ENCODE data around the gene SPECC1. TPM values are rescaled to one million over a fixed set of nuclear protein-coding genes. Genes with fewer than 3 reads are reported as not detected.
A peak's percentile ranks its signal among the peaks of the same experiment; 100 is the strongest.

SPECC1 gene
- total and polyA plus RNA-seq, 9 of the 15 experiments (the other 6 are each of a cell fraction or from before 2014, with no cell fraction given), result 2.4 to 19.6 (median 14.7) TPM

DNA sequence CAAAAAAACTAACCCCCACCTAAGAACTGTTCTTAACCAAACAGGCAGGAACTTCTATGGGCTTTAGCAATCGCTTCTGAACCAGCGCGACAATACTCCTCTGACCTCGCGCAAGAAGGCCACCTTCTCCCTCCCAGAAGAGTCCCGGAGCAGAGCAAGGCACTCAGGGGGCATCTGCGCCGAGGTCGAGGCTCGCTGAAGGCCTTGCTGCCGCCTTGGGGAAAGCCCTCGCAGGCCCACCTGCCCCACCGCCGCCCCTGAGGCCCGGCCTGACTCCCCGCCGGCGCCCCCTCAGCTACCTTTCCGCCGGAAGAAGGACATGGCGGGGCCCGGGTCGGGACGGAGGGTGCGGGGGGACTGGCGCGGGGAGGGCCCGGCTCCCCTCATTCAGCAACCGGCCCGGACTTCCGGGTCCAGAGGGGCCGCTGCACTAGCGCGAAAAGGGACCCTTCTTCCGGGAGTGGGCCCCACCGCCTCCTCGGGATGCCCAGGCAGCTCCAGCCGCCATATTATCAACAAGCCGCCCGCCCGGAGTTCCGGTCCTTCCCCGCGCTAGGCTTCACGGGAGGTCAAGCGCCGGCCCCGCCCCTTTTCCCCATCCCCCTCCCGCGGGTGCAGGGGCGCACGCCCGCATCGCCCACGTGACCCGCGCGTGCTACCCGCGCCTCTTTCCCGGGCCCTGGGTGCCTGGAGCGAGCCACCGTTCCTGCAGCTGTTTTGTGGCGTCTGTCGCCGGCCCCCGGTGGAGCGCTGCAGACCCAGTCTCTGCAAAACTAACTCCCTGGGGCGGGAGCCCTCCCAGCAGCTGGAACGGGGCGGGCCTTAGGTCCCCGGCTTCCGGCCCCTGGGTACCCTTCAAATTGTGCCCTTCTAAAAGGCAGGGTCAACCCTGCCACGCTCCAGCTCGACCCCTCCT is 31.6 kb upstream of the SPECC1 start, which contains the start of gene AKAP10 (continued):
- TF ChIP-seq TEAD2 (tag; IDR thresholded peaks at IDR 0.05) (no peak), ETV6 (IDR thresholded peaks at IDR 0.05; ENCODE audit: borderline replicate concordance in 1 of 2, low read depth in 2 of 2, low read length in 1 of 2) (no peak), ETV6 (CRISPR knock-in tag; IDR thresholded peaks at IDR 0.05; ENCODE audit: borderline replicate concordance) (0 out of 2 replicates have a peak, but pooled peaks have one; percentile 60), RBM34 (IDR thresholded peaks at IDR 0.05; ENCODE audit: borderline replicate concordance, insufficient read depth, low read length) (no peak), NBN (IDR thresholded peaks at IDR 0.05; ENCODE audit: low read depth) (no peak), SIN3A (IDR thresholded peaks at IDR 0.05; ENCODE audit: borderline replicate concordance in 2 of 2, control insufficient read depth in 1 of 2, low read depth in 2 of 2, low read length in 2 of 2) (no peak), MBD2 (IDR thresholded peaks at IDR 0.05; ENCODE audit: borderline replicate concordance, low read depth) (no peak), POLR2AphosphoS5 (IDR thresholded peaks at IDR 0.05; ENCODE audit: control insufficient read depth, insufficient read depth, low read depth, low read length) (peak; percentile 64; the same call in 1 of the 2 replicates), RNF2 (IDR thresholded peaks at IDR 0.05) (0 out of 2 replicates have a peak, but pooled peaks have one; percentile 22), CREB1 (IDR thresholded peaks at IDR 0.05) (no peak), CREB1 (CRISPR knock-in tag; IDR thresholded peaks at IDR 0.05) (peak; percentile 52; the same call in 1 of the 2 replicates), MCM5 (IDR thresholded peaks at IDR 0.05; ENCODE audit: low read depth) (no peak), CBFA2T2 (conservative IDR thresholded peaks at IDR 0.05) (peak; percentile 59), RBM39 (optimal IDR thresholded peaks at IDR 0.05; ENCODE audit: low read depth, low read length) (no peak), TAF1 (IDR thresholded peaks at IDR 0.05; ENCODE audit: control insufficient read depth, extremely low read depth, insufficient read depth, low read length, severe bottlenecking) (peak; percentile 71), CHD2 (IDR thresholded peaks at IDR 0.05; ENCODE audit: low read depth, low read length) (peak; percentile 53; the same call in 1 of the 2 replicates), SNIP1 (IDR thresholded peaks at IDR 0.05; ENCODE audit: low read depth) (no peak), SRF (CRISPR knock-in tag; IDR thresholded peaks at IDR 0.05) (0 out of 4 replicates have a peak, but pooled peaks of 1 of the 2 experiments have one; percentile 33), ZNF232 (CRISPR knock-in tag; IDR thresholded peaks at IDR 0.05) (0 out of 2 replicates have a peak, but pooled peaks have one; percentile 68)
- TF ChIP-seq, protein P1, sequence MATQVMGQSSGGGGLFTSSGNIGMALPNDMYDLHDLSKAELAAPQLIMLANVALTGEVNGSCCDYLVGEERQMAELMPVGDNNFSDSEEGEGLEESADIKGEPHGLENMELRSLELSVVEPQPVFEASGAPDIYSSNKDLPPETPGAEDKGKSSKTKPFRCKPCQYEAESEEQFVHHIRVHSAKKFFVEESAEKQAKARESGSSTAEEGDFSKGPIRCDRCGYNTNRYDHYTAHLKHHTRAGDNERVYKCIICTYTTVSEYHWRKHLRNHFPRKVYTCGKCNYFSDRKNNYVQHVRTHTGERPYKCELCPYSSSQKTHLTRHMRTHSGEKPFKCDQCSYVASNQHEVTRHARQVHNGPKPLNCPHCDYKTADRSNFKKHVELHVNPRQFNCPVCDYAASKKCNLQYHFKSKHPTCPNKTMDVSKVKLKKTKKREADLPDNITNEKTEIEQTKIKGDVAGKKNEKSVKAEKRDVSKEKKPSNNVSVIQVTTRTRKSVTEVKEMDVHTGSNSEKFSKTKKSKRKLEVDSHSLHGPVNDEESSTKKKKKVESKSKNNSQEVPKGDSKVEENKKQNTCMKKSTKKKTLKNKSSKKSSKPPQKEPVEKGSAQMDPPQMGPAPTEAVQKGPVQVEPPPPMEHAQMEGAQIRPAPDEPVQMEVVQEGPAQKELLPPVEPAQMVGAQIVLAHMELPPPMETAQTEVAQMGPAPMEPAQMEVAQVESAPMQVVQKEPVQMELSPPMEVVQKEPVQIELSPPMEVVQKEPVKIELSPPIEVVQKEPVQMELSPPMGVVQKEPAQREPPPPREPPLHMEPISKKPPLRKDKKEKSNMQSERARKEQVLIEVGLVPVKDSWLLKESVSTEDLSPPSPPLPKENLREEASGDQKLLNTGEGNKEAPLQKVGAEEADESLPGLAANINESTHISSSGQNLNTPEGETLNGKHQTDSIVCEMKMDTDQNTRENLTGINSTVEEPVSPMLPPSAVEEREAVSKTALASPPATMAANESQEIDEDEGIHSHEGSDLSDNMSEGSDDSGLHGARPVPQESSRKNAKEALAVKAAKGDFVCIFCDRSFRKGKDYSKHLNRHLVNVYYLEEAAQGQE (IDR thresholded peaks at IDR 0.05; ENCODE audit: borderline replicate concordance), result peak; percentile 34; the same call in 1 of the 2 replicates
- TF ChIP-seq, protein P1 (CRISPR knock-in tag; IDR thresholded peaks at IDR 0.05; ENCODE audit: low read depth), result no peak
